WERI-Rb-1 (cell line): ENCODE results near the gene SCN2B.
"Not testable (repeated sequence)": the region's sequence is repeated elsewhere in the genome, so short reads cannot be mapped to it uniquely, and the experiment has no call there.

ENCODE experiments used
- DNase-seq: peaks from one replicate; pipeline ENCODE4 v3.0.0-alpha.2; 2020
- H3K27ac ChIP-seq: fragments of 250-450 bp; sonication (Bioruptor Pico); 2 replicates; pipeline ENCODE4 v1.5.1; 2020; ENCODE audit warnings: mild to moderate bottlenecking, moderate library complexity
- H3K27me3 ChIP-seq: fragments of 250-450 bp; sonication (Bioruptor Pico); 2 replicates; pipeline ENCODE4 v1.5.1; 2021; ENCODE audit warnings: mild to moderate bottlenecking, low read depth, moderate library complexity; ENCODE audit not compliant: insufficient read depth, severe bottlenecking
- H3K36me3 ChIP-seq: fragments of 250-450 bp; sonication (Bioruptor Pico); 2 replicates; pipeline ENCODE4 v1.5.1; 2020; ENCODE audit warnings: mild to moderate bottlenecking, moderate library complexity
- H3K4me3 ChIP-seq: 2 replicates; pipeline ENCODE4 v1.5.1; 2011; ENCODE audit warnings: low read depth, mild to moderate bottlenecking, control low read depth, low read length
- H3K9me3 ChIP-seq: fragments of 250-450 bp; sonication (Bioruptor Pico); 2 replicates; pipeline ENCODE4 v1.5.1; 2021; ENCODE audit warnings: mild to moderate bottlenecking, moderate library complexity; ENCODE audit not compliant: severe bottlenecking
- CTCF ChIP-seq: IDR thresholded peaks from 2 replicates; pipeline ENCODE4 v1.5.1; 2011; ENCODE audit warnings: low read depth, mild to moderate bottlenecking, control low read depth, inconsistent platforms, low read length

SCN2B gene

GRCh38 chr11:118199135-118199534 is 22.7 kb upstream of the SCN2B start:
- no peaks in the 10 kb centered on the region for H3K27me3 ChIP-seq
- no peak for DNase-seq
- H3K4me3 ChIP-seq: no peak overlapping the region
- no peak for TF ChIP-seq CTCF
- no peaks in the 10 kb centered on the region for H3K9me3 ChIP-seq
- no peak overlapping the region for H3K27ac ChIP-seq
- H3K36me3 ChIP-seq: no peaks in the 10 kb centered on the region

- no peak overlapping the region for H3K27ac ChIP-seq
- H3K36me3 ChIP-seq: no peaks in the 10 kb centered on the region
- DNase-seq: peak; percentile 82
- H3K9me3 ChIP-seq: no peaks in the 10 kb centered on the region
- no peaks in the 10 kb centered on the region for H3K27me3 ChIP-seq
- no peak overlapping the region for H3K4me3 ChIP-seq
- peak; percentile 93 for TF ChIP-seq CTCF
Observed at GRCh38 chr11:118198370-118198769, 21.9 kb upstream of the SCN2B start.

- Histone ChIP-seq H3K9me3 (peaks cover 6% of the 10 kb centered on the region), H3K36me3 (no peaks in the 10 kb centered on the region), H3K4me3 (no peak overlapping the region), H3K27ac (no peak overlapping the region), H3K27me3 (no peaks in the 10 kb centered on the region)
- no peak for DNase-seq
- TF ChIP-seq CTCF: no peak
Observed at GRCh38 chr11:118194835-118195627, 18.6 kb upstream of the SCN2B start.

GRCh38 chr11:118193910-118194566 is 17.6 kb upstream of the SCN2B start:
- H3K4me3 ChIP-seq: no peak overlapping the region
- DNase-seq: no peak
- no peaks in the 10 kb centered on the region for H3K36me3 ChIP-seq
- TF ChIP-seq CTCF: no peak
- H3K27ac ChIP-seq: no peak overlapping the region
- peaks cover 6% of the 10 kb centered on the region for H3K9me3 ChIP-seq
- H3K27me3 ChIP-seq: no peaks in the 10 kb centered on the region

GRCh38 chr11:118192817-118193216 is 16.4 kb upstream of the SCN2B start:
- H3K4me3 ChIP-seq, H3K36me3 ChIP-seq, DNase-seq, H3K27ac ChIP-seq, H3K9me3 ChIP-seq, H3K27me3 ChIP-seq: not testable (repeated sequence)

GRCh38 chr11:118190942-118191506 is 14.6 kb upstream of the SCN2B start:
- not testable (repeated sequence) for H3K9me3 ChIP-seq, H3K36me3 ChIP-seq, H3K27me3 ChIP-seq, H3K4me3 ChIP-seq, DNase-seq, H3K27ac ChIP-seq
